Hematopoietic multipotent progenitor cell treated with erythropoietin and hydrocortisone succinate and interleukin-3 and kit ligand, for 15 days (in vitro differentiated cells): ENCODE measurements around the gene RNU1-3.
"Not testable (repeated sequence)": the region's sequence is repeated elsewhere in the genome, so short reads cannot be mapped to it uniquely, and the experiment has no call there.

Source experiments
- DNase-seq: peaks from one replicate; pipeline ENCODE4 v3.0.0-alpha.2; 2015; ENCODE audit warnings: low spot score

Gene RNU1-3

DNA sequence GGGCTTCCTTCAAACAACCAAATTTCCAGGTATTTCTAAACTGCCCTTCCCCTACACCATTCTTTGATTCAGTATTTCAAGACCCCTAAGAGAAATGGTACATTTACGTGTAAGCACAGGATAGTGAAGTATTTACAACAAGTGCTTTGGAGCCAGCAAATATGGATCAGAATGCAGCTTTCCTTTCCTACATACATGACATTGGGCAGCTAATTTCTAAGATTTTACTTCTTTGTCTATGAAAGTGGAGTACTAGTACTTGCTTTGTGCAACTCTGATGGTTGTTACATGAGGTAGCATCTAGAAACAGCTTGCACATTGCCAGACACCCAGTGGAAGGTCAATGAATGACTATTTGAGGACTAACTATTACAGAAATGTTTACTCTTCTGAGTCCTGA is 15.2 kb downstream of the RNU1-3 start:
- not testable (repeated sequence) for DNase-seq

DNA sequence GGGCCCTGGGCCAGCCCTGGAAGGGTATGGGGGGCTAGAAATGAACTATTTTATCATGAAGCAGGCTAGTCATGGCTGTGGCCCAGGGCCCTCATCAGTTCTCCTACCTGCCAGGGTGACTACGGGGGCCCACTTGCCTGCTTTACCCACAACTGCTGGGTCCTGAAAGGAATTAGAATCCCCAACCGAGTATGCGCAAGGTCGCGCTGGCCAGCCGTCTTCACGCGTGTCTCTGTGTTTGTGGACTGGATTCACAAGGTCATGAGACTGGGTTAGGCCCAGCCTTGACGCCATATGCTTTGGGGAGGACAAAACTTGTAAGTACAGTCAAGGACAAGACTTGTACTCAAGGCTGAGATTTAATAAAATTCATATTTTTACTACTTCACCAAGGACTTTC is 16.8 kb downstream of the RNU1-3 start:
- DNase-seq: not testable (repeated sequence)

DNA sequence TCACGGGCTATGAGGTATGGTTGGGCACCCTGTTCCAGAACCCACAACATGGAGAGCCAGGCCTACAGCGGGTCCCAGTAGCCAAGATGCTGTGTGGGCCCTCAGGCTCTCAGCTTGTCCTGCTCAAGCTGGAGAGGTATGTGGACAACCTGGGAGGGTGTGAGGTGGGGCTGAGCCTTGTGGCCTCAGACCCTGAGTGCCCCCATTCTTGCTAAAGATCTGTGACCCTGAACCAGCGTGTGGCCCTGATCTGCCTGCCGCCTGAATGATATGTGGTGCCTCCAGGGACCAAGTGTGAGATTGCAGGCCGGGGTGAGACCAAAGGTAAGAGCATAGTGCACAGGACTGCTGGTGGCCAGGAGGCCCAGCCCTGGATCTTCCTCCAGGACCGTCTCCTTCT is 17.4 kb downstream of the RNU1-3 start:
- not testable (repeated sequence) for DNase-seq

DNA sequence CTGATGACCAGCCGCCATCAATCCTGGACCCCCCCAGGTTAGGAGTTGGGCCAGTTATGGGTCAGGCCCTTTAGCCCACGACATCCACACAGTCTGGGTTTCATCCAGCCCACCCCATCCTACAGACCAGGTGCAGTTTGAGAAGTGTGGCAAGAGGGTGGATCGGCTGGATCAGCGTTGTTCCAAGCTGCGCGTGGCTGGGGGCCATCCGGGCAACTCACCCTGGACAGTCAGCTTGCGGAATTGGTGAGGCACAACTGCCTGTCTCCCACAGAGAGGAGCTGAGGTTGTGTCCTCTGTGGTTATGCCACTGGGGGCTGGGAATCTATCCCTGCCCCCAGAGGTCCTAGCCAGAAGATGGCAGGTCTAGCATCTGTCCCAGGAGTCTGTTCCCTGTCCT is 18.0 kb downstream of the RNU1-3 start:
- not testable (repeated sequence) for DNase-seq

DNA sequence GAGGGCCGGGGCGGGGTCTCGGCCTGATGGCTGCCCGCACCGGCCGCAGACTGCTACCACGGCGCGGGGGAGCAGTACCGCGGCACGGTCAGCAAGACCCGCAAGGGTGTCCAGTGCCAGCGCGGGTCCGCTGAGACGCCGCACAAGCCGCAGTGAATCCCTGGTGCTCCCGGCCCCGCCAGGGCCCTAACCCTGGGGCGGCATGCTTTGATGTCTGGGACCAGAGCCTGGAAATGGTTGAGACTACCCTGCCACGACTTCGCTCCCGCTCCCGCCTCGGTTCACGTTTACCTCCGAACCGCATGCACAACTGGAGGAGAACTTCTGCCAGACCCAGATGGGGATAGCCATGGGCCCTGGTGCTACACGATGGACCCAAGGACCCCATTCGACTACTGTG is 18.5 kb downstream of the RNU1-3 start:
- not testable (repeated sequence) for DNase-seq

DNA sequence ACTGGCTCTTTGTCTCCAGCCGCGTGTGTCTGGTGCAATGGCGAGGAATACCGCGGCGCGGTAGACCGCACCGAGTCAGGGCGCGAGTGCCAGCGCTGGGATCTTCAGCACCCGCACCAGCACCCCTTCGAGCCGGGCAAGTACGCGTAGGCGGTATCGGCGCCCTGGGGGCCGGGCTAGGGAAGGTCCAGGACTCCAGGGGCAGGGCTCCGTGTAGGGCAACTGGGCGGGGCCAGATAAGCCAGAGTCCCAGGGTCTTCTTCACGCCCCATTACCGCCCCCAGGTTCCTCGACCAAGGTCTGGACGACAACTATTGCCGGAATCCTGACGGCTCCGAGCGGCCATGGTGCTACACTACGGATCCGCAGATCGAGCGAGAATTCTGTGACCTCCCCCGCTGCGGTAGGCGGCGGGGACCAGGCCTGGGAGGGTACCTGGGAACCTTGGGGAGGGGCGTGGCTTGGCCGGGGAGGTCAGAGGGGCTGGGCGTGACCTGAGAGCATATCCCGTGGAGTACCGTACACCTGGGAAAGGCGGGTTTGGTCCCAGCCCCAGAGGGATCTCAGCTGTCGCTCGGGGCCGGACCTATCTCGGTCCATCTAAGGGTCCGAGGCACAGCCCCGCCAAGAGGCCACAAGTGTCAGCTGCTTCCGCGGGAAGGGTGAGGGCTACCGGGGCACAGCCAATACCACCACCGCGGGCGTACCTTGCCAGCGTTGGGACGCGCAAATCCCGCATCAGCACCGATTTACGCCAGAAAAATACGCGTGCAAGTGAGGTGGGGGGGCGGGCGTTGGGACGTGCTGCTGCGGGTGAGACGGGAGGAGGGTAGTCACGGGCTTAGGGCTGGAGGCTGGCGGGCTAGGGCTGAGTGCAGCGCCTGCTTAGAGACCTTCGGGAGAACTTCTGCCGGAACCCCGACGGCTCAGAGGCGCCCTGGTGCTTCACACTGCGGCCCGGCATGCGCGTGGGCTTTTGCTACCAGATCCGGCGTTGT is 19.3 kb downstream of the RNU1-3 start:
- not testable (repeated sequence) for DNase-seq

DNA sequence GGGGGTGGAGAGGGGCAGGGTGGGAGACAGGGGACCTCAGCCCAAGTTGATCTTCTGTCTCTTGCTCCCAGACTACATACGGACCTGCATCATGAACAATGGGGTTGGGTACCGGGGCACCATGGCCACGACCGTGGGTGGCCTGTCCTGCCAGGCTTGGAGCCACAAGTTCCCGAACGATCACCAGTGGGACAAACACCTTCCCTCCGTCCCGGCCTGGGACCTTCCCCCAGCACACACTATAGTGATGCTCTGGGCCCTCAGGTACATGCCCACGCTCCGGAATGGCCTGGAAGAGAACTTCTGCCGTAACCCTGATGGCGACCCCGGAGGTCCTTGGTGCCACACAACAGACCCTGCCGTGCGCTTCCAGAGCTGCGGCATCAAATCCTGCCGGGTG is 20.0 kb downstream of the RNU1-3 start:
- not testable (repeated sequence) for DNase-seq

DNA sequence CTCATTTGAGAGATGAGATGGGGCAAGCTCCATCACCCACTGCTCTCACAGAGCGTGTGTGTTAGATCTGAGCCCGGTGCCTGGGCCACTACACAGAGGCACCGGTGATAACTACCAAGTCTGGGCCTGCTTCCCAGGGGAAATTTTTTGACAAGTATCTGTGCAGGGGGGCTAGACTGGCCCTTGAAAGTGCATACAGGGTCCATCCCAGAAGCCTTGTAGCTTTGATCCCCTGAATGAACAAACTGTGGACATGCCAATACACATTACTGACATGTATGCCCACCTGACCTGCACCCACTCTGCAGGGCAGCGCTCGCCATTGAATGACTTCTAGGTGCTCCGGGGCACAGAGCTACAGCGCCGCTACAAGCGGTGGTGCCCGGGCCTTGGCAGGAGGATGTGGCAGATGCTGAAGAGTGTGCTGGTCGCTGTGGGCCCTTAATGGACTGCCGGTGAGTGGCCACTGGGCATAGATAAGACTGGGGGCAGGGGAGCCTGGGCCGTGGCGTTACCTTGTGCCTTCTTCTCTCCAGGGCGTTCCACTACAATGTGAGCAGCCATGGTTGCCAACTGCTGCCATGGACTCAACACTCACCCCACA is 20.6 kb downstream of the RNU1-3 start:
- DNase-seq: not testable (repeated sequence)

DNA sequence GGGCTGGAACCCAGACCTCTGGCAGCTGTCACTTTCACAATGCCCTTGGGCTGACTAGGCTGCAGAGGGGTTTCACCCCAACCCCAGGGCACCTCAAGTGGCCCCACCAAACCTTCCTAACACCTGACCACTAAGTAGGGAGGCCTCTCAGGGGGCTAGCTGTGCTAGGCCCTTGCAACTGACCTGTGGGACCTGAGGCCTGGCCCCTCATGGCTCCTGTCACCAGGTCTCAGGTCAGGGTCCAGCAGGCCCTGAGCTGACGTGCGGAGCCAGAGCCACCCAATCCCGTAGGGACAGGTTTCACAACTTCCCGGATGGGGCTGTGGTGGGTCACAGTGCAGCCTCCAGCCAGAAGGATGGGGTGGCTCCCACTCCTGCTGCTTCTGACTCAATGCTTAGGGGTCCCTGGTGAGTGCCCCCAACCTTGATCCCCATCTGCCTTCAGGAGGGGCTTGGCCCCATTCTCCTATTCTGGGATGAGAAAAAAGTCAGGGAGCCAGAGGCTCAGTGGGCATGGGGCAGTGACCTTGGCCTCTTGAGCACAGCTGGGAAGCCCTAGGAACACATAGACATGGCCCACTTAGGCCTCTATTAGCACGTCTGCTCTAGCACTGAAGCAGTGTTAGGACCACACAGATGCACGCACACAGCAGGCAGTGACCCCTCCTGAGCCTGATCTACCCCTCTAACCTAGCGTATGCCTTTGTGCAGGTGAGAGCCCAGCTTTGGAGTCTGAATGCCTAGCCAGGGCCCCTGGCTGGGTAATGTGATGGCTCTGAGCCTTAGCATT is 21.3 kb downstream of the RNU1-3 start:
- DNase-seq: not testable (repeated sequence)

DNA sequence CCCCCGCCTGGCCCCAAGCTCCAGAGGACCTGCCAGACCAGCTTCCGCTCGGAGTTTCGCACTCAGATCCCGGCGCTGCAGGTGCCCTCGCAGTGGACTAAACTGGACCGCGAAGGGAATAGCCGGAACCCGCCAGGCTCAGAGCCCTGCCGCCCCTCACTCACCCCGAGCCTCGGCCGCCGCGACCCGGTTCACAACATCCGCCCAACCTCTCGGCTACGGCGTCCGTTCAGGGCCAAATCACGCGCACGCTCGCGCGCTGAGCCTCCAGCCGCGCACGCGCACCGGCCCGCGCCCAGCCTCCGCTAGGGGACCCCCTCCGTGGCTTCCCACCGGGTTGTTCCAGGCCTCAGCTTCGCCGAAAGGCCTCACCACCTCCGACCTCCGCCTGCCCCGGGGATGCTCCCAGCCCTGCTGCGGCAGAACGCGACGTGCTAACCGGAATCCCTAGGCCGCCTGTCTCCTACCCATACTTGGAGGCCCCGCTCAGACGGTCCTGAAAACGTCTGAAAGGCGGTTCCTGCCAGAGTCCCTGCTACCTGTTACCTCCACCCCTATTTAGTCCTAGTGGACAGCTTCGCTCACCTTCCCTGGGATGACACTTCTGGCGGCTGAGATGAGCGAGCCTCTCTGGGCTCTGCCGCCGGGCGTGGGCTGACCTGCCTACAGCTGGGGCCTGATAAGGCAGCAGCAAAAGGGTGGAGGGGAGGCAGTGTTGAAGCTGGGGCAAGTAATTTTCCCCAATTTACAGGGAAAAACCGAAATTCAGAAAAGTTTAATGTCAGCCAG is 22.1 kb downstream of the RNU1-3 start:
- DNase-seq: peak; percentile 89

DNA sequence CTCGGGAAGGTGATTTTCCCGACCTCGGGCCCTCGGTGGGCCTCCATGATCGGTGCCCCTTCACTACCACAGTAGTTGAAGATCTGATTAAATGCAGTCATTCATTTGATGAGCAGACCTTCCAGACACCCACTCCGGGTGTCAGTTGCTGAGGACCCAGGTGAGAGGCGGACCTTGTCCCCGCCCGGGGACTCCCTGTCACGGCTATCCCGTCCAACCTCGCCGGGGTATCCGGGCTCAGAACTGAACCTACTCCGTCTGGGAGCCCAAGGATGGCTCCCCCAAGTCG is 22.6 kb downstream of the RNU1-3 start:
- peak; percentile 68 for DNase-seq

DNA sequence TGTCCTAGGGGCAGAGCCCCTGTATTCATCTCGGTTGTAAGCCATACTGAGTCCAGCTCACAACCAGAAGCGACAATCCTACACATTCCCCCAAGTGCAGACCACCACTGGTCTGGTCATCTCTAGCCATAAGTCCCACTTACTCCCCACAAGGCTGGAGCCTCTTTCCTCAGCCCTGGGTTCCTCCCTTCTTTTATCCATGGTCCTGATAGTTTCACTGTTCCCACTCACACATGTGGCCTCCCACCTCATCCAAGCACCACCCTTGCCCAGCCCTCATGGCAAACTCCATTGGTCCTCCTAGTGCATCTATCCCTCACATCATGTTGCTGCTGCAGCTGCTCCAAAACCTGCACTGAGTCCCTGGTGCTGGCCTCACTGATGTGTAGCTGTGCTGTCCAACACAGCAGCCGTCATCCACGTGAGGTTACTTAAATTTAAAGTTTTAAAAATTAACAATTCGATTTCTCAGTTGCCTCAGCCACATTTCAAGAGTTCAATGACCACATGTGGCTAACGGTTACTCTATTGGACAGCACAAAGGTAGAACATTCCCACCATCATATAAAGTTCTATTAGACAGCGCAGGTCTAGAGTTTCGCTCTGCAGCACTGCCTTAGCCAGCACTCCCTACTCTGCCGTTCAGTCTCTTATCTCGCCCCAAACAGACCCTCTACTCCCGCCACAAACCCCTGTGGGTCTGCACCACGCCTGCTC is 23.1 kb downstream of the RNU1-3 start:
- not testable (repeated sequence) for DNase-seq

DNA sequence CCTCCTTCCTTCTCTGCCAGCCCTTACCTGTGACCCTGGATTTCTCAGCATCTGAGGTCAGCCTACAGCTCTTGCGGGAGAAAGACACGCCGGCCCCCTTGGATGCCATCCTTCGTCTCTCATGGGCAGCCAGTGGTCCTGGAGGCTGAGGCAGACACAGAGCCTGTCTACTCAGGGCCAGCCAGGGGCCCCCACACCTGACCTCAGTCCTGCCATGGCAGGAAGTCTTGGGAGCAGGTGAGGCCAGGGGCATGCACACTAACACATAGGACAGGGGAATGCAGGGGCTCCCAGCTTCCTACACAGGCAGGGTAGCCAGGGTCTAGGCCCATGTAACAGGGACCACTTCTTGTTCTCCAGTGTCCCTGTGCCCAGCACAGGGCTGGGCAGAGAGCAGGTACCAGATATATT is 23.7 kb downstream of the RNU1-3 start:
- DNase-seq: not testable (repeated sequence)

DNA sequence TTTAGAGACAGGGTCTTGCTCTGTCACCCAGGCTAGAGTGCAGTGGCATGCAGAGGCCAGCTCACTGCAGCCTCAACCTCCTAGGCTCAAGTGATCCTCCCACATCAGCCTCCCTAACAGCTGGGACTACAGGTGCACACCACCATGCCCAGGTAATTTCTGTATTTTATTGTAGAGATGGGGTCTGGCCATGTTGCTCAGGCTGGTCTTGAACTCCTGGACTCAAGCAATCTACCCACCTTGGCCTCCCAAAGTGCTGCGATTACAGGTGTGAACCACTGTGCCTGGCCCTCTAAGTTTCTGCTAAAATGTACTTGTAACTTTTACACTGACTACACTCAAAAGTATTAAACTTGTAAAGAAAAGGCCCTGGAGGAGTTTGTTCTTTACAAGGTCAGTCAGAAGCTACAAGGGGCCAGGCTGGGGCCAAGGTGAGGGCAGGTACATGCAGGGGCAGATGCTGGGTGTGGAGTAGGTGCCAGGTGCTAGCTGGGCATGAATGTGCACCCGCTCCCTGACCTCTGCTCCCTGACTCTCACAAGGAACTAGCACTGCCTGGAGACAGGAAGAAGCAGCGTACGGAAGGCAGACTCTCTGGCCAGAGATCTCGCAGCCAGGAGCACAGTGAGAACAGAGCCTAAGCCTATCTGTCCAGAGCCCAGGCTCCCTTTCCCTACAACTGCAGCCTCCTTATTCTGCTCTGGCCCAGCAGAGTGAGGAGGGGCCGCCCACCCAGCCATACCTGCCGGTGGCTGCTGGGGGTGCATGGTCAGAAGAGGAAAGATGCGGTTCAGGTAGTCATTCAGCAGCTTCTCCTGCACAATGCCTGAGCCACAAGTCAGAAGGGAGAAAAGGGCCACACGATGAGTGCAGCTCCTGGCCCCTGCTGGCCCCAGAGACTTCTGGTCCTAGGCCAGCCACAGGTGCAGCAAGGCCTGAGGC is 24.5 kb downstream of the RNU1-3 start:
- not testable (repeated sequence) for DNase-seq

DNA sequence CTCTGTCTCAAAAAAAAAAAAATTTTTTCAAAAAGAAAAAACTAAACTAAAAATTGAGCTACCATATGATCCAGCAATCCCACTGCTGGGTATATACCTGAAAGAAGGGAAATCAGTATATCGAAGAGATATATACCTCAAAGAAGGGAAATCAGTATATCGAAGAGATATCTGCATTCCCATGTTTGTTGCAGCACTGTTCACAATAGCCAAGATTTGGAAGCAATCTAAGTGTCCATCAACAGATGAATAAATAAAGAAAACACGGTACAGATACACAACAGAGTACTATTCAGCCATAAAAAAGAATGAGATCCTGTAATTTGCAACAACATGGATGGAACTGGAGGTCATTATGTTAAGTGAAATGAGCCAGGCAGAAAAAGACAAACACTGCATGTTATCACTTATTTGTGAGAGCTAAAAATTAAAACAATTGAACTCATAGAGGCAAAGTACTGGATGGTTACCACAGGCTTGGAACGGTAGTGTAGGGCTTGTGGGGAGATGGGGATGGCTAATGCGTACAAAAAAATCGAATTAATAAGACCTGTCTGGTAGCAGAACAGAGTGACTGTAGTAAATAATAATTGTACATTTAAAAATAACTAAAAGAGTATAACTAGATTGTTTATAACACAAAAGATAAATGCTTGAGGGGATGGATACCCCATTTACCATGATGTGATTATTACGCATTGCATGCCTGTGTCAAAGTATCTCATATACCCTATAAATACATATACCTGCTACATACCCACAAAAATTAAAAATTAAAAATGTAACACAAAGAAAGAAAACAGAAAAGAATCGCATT is 25.4 kb downstream of the RNU1-3 start:
- not testable (repeated sequence) for DNase-seq

DNA sequence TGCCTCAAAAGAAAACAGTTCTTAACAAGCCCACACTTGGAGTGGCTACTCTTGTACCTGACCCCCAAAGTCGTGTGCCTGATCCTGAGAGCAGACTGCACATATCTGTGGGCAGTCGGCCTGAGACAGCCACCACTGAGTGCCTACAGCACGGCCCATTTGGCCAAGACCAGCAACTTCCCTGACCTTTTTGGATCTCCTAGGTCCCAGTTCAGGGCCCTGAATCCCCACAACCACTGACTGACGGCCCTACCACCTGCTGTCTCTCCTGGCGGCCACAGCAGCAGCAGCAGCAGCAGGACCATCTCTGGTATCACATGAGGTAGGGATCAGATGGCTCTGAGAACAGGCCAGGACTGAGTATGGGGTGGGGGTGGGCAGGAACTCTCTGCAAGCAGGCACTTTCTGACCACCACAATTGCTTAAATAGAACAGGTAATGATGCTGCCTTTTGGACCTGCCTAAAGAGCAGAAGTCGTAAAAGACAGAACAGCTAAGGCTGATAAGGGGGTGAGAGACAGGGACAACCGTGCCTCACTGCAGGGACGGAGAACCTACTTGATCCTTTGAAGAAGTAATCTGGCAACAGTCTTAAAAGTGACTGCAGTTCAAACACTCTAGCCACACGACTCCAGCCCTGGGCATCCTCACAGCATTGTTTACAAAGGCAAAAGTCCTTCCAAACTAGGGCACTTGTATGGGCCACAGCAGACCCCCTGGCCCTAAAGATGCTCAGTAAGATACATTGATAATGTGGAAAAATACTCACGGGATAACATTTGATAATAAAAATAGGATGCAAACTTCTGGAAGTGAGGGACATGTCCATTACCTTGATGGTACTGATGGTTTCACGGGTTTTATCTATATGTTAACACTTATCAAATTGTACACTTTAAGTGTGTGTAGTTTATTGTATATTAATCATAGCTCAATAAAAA is 27.4 kb downstream of the RNU1-3 start:
- DNase-seq: not testable (repeated sequence)

DNA sequence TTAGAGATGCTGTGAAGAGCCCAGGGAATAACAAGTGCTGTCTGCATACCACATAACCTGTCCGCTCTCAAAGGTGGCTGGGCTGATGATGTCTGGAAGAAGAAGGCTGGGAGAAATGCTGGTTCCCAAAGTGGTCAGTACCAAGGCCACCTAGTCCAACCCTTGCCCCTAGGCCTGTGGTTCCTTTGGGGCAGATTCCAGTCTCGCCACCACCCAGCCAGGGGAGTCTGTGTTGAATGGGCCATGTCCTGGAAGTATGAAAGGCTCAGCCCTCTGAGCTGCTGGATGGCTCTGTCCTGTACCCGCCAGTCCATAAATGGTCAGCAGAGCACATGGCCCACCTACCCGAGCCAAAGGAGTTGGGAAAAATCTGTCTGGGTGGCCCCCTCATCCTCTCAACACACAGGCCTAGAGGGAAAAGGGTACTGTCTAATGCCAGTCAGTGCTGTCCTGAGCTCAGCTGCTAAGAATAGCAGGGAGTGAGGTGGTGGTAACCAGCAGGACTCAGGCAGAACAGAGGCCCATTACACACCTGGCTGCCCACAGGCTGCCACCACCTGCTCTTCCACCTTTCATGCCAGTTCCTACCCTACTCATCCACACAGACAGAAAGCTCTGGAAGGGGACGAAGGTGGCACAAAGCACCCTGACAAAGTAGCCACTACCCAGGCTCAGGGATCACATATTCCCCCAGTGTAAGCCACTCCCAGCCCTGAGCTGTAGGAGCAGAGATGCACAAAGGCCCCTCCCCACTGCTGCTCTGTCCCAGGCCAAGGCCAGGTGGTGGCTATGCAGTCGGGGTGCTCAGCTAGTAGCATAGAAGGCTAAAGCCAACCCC is 28.6 kb downstream of the RNU1-3 start:
- not testable (repeated sequence) for DNase-seq
